Measurements from ENCODE around the gene TRMT11. TPM values are rescaled to one million over a fixed set of nuclear protein-coding genes. Genes with fewer than 3 reads are reported as not detected.
"Not testable (repeated sequence)": the region's sequence is repeated elsewhere in the genome, so short reads cannot be mapped to it uniquely, and the experiment has no call there.

TRMT11 gene
- 11.1 TPM for polyA plus RNA-seq (2013, experiment 1 of 2; ENCODE audit: insufficient read length)
- 10.6 TPM for polyA plus RNA-seq (2013, experiment 2 of 2; ENCODE audit: insufficient read length)

DNA sequence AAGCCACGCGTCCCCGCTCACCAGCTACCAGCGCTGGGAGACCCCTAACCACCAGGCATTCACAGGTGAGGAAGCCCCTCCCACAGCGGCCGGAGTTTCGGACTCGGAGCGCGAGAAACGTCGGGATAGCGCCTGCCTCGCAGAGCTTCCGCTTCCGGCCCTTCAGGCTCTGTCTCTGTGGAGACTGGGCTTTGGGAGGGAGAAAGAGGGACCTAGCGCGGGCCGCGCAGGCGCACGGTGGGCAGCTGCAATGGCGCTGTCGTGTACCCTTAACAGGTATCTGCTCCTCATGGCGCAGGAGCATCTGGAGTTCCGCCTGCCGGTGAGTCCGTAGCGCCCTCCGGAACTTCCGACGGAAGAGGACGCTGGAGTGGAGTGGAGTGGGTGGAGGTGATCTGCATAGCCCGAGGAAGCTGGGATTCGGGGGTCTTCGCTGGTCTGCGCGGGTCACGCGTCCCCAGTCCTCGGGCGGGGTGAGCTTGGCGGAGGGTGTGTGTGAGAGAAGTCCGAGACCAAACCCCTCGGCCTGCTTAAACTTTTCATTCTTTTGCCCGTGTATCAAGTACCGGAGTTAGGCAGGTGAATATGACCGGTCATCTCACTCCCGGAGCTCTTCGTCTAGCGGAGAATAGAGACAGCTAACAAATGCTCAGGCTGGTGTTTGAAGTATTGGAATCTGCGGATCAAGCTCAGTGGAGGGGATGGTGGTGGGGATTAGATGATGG lies at the start of gene TRMT11:
Gene TRMT11 (plus strand): TSS at position 240 of the 725 bp plus-strand sequence. CDS start 11 bp downstream, at position 251.
- peak; percentile 87 for DNase-seq

DNA sequence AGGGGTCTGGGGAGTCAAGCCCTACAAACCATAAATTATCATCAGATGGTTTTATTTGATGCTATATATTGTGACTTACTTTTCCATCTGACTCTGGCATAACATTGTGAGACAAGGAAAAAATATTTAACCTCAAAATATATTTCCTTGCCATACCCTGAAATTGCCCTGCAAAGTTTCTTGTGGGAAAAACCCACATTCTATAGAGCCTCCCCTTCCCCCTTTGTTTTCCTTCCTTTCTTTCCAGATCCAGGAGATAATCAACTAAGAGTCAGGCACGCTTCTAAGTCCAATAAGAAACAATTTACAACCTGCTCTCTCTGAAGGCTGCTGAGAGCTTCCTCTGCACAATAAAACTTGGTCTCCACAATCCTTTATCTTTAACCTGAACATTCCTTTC lies 47.3 kb upstream of the TRMT11 start:
- no peak for DNase-seq

DNA sequence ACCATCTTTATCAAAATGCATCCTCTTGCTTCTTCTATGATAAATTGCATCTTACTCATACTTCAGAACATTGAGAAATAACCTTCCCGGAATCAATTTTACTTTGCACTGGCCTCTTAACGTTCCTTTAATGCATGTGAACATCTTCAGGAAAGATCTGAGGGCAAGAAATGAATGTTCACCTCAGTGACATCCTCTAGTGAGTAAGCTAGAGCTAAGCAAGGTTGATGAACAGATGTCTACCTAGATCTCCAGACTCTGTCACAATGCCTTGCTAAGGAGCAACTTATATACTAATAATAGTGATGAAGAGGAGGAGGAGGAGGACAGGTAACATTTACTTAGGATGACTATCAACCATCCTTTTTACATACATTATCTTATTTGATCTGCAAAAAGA lies 46.5 kb upstream of the TRMT11 start:
- DNase-seq: no peak

DNA sequence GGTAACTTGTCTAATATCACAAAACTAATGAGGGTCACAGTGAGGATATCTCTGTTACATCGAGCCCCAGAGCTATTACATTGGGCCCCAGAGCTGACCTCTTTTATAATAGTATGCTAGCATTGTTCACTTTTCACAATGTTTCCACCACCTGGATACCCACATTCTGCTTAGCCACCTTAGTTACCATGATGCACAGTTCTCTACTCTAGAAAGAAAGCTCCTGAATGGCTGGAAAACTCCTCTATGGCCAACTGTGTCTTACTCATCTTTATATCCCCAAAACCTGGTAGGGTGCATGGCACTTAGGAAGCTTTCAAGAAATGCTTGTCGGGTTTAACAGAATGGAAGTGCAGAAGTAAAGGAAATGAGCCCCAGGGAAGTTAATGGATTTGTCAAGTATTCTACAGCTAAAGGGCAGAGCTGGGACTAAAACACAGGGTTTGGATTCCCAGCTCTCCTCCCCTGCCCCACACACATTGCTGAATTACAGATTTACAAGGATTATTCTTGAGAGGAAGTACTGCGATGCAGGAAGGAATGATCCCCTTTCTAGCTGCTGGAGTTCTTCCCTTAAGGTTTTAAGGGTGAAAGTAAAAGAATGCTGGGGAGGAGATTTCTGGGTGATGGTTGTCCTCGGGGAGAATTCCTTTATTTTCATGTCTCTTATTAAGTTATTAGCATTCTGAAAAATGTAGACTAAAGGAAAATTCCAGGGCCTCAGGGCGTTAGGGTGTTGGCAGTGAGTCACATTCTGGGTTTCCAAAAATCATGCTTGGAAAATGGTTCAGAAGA lies 45.9 kb upstream of the TRMT11 start:
- DNase-seq: peak; percentile 68

DNA sequence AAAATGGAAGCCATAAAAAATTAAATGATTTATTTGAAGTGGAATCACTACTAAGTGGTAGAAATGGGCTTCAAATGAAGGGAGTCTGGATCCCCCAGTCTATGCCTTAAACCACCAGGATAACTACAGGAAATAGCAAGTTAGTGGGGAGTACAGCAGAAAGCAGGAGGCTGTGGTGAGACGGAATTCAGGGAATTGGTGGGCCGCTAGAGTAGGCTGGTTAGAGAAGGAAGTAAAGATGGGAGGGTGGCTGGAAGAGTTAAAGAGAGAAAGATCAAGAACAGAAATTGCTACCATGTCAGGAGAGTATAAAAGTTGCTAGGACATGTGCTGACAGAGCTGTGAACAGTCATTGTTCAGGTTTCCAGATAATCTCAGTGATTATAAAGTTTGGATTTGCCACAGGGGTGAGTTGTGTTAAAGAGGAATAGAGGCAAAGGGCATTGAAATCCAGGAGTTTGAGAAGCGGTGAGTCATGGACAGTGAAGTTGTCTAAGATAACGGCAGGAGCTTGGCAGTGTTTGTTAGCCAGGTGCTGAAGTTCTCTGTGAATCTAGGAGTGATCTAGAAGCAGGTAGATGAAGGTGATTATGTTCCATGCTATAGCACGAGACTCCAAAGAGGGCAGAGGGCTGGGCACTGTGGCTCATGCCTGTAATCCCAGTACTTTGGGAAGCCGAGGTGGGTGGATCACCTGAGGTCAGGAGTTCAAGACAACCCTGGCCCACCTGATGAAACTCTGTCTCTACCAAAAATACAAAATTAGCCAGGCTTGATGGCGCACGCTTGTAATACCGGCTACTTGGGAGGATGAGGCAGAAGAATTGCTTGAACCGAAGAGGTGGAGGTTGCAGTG lies 43.4 kb upstream of the TRMT11 start:
- DNase-seq: peak; percentile 53

DNA sequence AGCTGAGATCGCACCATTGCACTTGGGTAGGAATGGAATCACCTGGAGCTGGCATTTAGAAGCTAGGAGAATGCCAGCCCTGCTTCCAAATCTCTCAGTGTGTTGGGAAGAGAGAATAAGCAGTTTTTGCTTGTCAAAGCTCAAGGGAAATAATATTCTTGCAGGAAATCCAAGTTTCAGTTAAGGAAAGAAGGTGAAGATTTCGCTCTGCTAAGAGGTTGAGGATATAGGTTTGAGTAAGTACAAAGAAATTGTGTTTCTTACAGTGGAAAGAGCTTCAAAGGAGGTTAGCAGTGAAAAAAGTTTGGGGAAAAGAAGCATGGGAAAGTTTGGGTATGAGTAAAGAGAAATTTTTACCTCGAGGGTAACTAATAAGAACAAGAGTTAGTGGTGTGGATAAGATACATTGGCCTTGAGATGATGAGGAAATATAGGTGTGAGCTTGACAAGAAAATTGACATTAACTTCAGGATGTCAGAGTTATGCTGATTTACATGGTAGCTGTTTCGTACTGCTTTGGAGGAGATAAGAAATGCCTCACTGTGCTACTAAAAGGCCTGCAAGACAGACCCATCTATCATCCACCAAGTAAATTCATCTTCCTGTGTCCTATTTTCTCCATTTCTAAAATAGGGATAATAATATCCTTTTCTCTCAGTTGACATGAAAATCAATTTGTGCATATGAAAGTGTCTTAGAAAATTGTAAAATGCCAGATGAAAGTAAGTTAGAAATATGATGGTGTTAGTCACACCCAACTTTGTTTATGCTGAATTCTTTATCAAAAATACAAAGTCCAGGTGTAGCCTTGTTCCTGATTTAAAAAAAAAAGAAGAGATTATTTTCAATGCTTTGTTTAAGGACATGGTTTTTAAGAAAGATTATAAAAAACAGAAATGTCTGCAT lies 42.6 kb upstream of the TRMT11 start:
- no peak for DNase-seq

DNA sequence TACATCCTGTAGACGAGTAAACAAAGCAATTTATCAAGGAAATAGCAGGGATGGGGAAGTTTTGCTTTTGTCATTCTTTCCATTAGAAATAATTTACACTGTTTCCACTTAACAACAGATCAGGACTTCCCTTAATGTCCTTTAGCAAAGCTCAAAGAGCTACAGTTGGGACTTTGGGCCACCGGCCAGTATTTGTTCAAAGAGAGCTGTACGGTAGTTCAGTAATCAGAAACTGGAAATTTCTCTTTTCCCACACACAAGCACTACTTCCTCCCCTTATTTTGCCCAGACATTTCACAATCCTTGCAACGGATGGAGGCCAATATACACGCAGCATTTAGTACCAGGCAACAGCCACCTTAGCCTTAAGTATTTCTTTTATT lies 41.9 kb upstream of the TRMT11 start:
- DNase-seq: peak; percentile 27

DNA sequence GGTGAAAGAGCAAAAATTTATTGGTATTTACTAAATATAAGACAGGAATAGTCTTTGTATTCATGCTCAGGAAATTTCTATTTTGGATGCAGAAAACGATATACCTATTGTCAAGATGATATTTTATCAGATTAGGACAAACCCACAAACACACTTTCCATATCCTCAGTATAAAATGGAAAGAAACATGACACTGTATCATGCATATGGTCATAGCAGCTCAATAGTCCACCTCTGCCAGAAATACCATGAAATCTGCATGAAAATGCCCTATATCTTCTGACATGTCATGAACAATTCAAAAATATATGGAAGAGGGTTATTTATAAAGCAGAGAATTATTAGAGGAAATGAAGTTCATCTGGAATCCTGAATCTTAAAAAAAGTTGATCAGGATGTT lies 41.4 kb upstream of the TRMT11 start:
- no peak for DNase-seq

DNA sequence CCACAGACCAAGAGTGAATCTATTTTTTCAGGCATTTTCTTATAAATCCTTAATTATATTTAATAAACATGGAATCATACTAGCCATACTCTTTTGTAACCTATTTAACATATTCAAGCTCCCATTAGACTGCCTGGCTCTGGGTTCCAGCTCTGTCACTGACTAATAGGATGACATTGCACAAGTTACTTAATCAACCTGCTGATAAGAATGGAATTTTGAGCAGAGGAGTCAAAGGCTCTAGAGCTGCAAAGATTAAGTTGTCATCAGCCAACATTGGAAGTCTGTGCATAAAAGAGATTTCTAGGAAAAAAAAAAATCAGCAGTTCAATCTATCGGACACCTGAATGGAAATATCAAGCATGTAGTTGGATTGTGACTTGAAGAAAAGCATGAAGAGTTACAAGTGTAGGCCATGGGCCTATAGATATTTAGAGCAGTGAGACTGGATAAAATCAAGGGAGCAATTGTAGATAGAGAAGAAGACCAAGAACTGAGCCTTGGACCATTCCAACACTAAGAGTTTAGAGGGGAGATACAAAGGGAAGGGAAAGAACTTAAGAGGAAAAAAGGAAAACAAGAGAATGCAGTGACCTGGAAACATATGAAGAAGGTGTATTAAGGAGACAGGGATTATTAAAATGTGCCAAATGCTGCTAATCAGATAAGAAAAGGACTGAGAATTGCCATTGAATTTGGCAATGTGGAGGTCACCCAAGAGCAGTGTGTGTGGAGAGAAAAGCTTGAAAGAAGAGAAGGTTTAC lies 40.8 kb upstream of the TRMT11 start:
- peak; percentile 58 for DNase-seq

DNA sequence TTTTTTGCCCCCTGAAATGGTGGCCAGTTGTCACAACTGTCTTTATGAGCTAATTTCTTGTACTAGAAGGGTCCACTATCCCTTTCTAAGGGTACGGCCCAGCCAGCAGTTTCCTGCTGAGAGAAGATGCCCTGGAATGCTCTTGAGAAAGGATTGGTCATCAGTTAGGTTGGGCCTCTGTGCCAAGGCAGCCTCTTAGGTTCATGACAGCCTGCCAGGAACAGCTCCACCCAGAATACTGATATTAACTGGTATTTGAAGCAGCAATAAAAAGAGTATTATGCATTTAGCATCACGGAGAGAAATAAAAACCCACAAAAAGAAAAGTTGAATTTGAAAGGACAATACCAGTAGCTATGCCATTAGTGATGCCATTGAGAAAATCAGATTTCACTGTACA lies 38.7 kb upstream of the TRMT11 start:
- peak; percentile 32 for DNase-seq

DNA sequence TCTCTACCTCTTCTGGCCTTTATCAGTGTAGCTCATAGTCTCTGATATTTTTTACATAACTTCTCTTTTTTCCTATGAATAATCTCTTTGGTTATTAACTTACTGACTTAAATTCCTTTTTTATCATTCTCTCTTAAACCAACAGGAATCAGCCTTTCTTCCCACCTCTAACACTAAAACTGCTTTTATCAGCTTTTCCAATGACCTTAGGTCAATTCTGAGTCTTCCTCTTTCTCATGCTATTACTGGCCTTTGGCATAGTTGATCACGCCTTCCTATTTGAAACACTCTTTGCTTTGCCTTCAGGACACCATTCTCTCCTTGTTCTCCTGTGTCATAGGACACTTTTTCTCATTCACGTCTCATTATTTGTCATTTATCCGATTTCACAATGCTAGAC lies 37.9 kb upstream of the TRMT11 start:
- DNase-seq: no peak

DNA sequence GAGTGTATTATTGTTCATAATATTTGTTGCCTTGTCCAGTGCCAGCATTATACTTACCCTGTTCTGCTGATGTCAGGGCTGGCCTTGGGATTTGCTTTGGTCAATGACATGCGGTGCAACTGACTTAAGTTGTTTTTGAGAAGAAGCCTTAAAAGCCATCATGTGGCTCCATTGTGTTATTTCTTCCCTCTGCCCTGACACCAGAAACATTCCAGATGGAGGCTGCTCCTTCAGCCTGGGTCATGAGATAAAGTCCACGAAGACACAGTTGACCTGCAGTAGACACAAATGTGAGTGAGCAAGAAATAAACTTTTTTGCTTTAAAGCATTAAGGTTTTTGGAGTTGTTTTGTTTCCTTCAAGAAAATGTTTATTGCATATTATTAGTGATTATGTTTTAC lies 37.3 kb upstream of the TRMT11 start:
- DNase-seq: no peak

DNA sequence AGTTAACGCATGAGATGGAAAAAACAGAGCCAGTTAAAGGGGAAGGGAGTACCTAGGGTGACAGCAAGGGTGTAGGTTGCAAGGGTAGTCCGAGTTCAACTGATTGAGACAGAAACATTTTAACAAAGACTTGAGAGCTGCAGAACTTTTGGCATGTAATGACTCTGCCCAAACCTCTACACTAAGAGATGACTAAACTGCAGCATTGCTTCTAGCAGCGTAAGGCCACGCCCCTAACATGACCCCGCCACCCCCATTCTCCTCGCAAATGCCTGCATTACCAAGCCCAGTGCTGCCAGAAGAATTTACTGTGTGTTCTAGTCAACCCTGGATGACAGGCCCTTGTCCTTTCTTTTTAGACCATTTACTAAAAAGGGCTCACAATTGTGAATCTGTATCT lies 36.0 kb upstream of the TRMT11 start:
- peak; percentile 36 for DNase-seq

DNA sequence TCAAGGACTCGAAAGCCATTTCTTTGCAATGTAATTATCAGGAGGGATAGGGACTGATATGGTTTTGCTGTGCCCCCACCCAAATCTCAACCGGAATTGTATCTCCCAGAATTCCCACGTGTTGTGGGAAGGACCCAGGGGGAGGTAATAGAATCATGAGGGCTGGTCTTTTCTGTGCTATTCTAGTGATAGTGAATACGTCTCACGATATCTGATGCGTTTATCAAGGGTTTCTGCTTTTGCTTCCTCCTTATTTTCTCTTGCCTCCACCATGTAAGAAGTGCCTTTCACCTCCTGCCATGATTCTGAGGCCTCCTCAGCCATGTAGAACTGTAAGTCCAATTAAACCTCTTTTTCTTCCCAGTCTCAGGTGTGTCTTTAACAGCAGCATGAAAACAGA lies 35.6 kb upstream of the TRMT11 start:
- not testable (repeated sequence) for DNase-seq

DNA sequence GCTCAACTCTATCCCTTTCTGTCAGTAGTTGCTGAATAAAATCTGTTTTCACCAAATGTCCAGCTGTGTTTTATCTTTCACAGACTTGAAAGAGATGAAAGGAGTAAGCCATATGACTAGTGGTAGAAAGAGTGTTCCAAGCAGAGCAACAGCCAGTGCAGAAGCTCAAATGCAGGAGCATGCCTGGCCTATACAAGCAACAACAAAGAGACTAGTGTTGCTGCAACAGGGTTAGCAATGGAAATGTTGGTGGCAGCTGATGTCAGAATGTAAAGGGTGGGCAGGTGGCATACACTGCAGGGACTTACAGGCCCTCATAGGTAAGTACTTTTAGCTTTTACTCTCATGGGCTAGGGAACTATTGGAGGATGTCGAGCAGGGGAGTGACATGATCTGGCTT lies 35.0 kb upstream of the TRMT11 start:
- no peak for DNase-seq

DNA sequence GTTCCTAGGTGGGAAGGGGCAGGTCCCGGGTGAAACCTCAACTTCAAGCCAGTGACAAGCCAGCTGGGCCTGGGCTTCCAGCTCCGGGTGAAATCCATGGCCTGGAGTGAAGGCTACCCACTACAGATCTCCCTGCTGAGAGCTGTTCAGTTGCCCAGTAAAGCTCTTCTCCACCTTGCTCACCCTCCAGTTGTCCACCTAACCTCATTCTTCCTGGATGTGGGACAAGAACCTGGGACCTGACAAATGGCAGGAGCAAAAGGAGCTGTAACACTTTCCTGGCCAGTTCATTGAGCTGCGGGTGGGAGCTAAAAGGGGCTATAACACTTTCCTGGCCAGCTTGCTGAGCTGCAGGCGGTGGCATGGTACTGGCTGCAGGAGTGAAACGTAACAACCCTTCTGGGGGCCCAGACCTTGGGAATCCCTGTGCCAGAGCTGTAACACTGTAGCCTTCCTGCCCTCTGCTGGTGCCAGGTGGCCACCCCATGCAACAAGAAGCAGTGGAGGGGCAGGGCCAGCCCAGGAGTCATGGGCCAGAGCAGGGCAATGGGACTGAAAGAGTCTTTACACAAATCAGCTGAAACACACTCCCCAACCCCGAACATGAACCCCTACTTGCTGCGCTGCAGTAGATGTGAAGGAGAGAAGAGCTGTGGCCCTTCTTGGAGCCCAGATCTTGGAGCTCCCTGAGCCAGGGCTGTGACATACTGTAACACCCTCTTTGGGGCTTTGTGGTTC lies 33.4 kb upstream of the TRMT11 start:
- DNase-seq: peak; percentile 53

DNA sequence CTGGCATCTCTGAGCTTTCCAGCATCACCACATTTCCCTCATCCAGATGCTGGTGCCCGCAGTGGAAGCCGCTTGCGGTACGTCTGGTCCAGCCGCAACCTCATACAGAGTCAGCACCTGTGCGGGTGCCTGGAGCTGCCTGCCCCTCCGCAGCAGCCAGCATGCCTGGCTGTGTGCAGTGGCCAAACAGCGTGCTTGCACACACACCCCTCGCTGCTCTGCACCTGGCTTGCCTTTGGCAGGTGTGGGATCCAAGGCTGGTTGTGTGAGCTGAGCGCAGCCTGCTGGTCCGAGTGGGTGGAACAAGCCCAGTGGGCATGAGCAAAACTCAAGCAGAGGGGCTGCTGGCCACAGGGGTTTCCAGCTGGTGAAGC lies 32.9 kb upstream of the TRMT11 start:
- no peak for DNase-seq

DNA sequence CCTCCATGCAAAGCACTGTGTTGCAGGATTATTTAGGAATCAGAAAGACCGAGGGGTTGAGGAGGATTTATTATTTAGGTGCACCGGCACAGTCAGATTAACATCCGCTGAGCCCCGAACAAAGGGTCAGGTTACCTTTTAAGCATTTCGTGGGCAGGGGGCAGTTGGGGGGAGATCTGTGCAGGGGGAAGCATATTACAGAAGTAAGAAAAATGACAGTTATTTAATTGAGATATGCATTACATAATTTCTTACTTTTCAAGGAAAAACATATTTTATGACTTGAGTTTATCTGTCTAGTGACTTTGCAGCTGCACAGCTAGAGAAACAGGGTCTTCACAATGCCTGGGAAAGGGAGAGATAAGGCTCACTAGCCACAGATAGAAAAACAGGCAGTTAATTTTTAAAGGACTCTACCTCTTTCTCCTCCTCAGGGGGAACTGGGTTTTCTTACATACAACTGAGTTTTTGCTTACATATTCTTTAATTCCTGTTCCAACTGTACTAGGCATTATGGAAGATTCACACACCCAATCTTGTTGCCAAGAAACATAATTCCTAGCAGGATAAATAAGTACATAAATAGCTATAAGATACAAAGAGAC lies 31.5 kb upstream of the TRMT11 start:
- DNase-seq: no peak

DNA sequence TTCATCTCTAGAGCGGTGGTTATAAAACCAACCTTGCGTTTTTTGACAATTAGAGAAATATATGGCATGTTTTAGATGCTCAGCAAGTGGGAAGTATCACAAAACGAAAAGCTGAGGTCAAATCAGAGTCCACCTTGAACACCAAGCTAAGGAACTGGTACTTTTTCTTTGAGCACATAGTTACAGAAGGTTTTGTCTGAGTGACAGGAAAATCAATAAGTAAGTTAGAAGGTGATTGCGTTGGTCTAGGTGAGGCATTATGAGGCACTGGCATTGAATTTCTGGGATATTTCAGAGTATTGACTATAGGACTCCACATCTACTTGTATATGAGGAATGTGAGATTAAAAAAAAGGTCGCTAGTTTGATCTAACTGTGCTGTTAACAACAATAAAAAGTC lies 30.4 kb upstream of the TRMT11 start:
- DNase-seq: no peak

All from fibroblast of skin of scalp (primary cell).